Right lobe of liver (tissue), 4 donors: ENCODE measurements around the gene TRIM22.

Experiments
- CTCF ChIP-seq, 4 donors: fragments of 200-600 bp in 3 of 4; fragments of 450-650 bp in 1 of 4; IDR thresholded peaks; one replicate each; pipeline versions ENCODE4 v1.5.1 to v1.8.0; 2016 to 2022; ENCODE audit warnings: antibody characterized with exemption in 4 of 4, mild to moderate bottlenecking in 2 of 4
- POLR2A ChIP-seq: fragments of 450-650 bp; IDR thresholded peaks from one replicate; pipeline ENCODE4 v1.6.1; 2017; ENCODE audit warnings: antibody characterized with exemption, mild to moderate bottlenecking
- donor health status: DM: no; HTN: no; CAD: no.
- donor health status: DM: no; HTN: no; CAD: no.
- donor health status: DM: no; HTN: yes; CAD: no.

DNA sequence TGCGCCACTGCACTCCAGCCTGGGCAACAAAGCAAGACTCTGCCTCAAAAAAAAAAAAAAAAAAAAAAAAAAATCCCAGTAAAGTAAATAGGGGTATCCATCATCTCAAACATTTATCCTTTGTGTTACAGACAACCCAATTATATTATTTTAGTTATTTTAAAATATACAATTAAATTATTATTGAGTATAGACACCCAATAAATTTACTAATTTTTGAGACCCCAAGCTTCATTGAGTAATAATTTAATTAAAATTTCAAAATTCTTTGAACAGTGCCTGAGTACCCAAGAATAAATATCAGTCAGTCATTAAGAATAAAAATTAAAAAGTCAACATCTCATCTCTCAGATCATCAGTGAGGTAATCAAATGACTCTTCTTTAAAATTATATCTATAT is 64.4 kb downstream of the TRIM22 start, which contains the start of gene OR52N4:
- TF ChIP-seq POLR2A = no peak
- TF ChIP-seq CTCF (IDR thresholded peaks at IDR 0.05) = no peak
